NCI-H2227 (cell line): Measurements from ENCODE around the gene UTS2R.
A peak's percentile ranks its signal among the peaks of the same experiment; 100 is the strongest.

Experiments used
- DNase-seq: peaks from one replicate; lab custom pipeline; 2025; ENCODE audit not compliant: unreplicated experiment; lab: John Stamatoyannopoulos, UW

UTS2R gene

GRCh38 chr17:82371333-82372248 is at the start of gene UTS2R:
TSS of gene UTS2R (plus strand) at chr17:82371765. CDS start at chr17:82374325, 2,560 bp downstream.
- DNase-seq: peak; percentile 50

- no peak for DNase-seq
These were observed 49.6 kb upstream of the UTS2R start for GRCh38 chr17:82321947-82322466.

- DNase-seq: no peak
These were observed 48.8 kb upstream of the UTS2R start for GRCh38 chr17:82322526-82323453.

- DNase-seq: no peak
These were observed 47.9 kb upstream of the UTS2R start for GRCh38 chr17:82323514-82324234.

- DNase-seq: no peak
These were observed 46.8 kb upstream of the UTS2R start for GRCh38 chr17:82324566-82325285.

- DNase-seq: no peak
These were observed 46.0 kb upstream of the UTS2R start for GRCh38 chr17:82325286-82326180.

GRCh38 chr17:82327289-82327688 is 44.3 kb upstream of the UTS2R start:
- DNase-seq: no peak

- no peak for DNase-seq
These were observed 43.8 kb upstream of the UTS2R start for GRCh38 chr17:82327757-82328140.

- peak; percentile 34 for DNase-seq
These were observed 43.2 kb upstream of the UTS2R start for GRCh38 chr17:82328141-82328993.

- DNase-seq: no peak
These were observed 42.5 kb upstream of the UTS2R start for GRCh38 chr17:82328994-82329507.

GRCh38 chr17:82329683-82330321 is 41.8 kb upstream of the UTS2R start:
- DNase-seq: no peak

- DNase-seq: peak; percentile 78
These were observed 41.0 kb upstream of the UTS2R start for GRCh38 chr17:82330322-82331239.

- no peak for DNase-seq
These were observed 40.1 kb upstream of the UTS2R start for GRCh38 chr17:82331345-82331939.

GRCh38 chr17:82332669-82333278 is 38.8 kb upstream of the UTS2R start:
- no peak for DNase-seq

GRCh38 chr17:82333279-82334171 is 38.0 kb upstream of the UTS2R start, which contains the start of gene SECTM1:
TSS of gene SECTM1 (minus strand) at chr17:82333766. CDS start at chr17:82327240, 6,526 bp downstream.
- no peak for DNase-seq
